SH-SY5Y (cell line): ENCODE data around the gene SLFN5.

Source experiments
- GATA2 ChIP-seq: IDR thresholded peaks from 2 replicates; pipeline ENCODE4 v1.6.1; 2011; ENCODE audit warnings: mild to moderate bottlenecking, low read depth, low read length
- GATA3 ChIP-seq: IDR thresholded peaks from 2 replicates; pipeline ENCODE4 v1.6.1; 2011; ENCODE audit warnings: low read depth, mild to moderate bottlenecking, low read length, moderate library complexity

DNA sequence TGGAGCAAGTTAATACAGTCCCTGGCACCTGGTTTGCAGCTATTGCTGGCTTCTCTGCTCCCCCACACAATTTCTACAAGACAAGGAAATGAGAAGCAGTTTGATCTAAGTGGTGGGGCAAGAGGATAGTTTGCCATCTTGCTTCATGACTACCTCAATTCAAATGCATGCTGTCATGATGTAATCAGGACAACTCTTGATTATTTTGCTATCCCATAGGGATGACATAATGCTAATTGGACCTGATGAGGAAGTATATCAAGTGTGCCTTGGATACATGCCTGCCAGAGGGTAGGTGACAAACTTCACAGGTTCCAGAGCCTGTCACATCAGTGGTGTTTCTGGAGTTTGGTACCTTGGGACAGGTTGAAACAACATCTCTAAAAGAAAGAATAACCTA is 40.9 kb downstream of the SLFN5 start:
- TF ChIP-seq GATA2, result no peak
- no peak for TF ChIP-seq GATA3
